Thyroid gland (tissue), 4 donors: ENCODE measurements around the gene B4GALT4. TPM values are rescaled to one million over a fixed set of nuclear protein-coding genes. Genes with fewer than 3 reads are reported as not detected.
"Not testable (repeated sequence)": the region's sequence is repeated elsewhere in the genome, so short reads cannot be mapped to it uniquely, and the experiment has no call there.

Experiments
- DNase-seq, 2 donors: peaks; one replicate each; pipeline ENCODE4 v3.0.0-alpha.2; 2019
- H3K27ac ChIP-seq, 3 donors: fragments of 200-600 bp; sonication (generic); 1 replicate in 2 of 3; 2 replicates in 1 of 3; pipeline ENCODE4 v1.5.1; 2016 to 2019; ENCODE audit warnings: mild to moderate bottlenecking in 1 of 3, moderate library complexity in 1 of 3
- H3K27me3 ChIP-seq: fragments of 200-600 bp; sonication (generic); one replicate; pipeline ENCODE4 v1.5.1; 2019
- H3K36me3 ChIP-seq, 2 donors: fragments of 200-600 bp; sonication (generic); one replicate each; pipeline ENCODE4 v1.5.1; 2016 to 2019
- H3K4me1 ChIP-seq, 2 donors: fragments of 200-600 bp; sonication (generic); one replicate each; pipeline ENCODE4 v1.5.1; 2017 to 2019
- H3K4me3 ChIP-seq, 3 donors: fragments of 200-600 bp; sonication (generic); replicated peaks in 1 of 3; 1 replicate in 2 of 3; 2 replicates in 1 of 3; pipeline ENCODE4 v1.5.1; 2016; ENCODE audit warnings: mild to moderate bottlenecking in 1 of 3
- H3K9me3 ChIP-seq: fragments of 200-600 bp; sonication (generic); one replicate; pipeline ENCODE4 v1.5.1; 2017
- CTCF ChIP-seq, 6 experiments: fragments of 200-600 bp in 3 of 6; fragments of 450-650 bp in 3 of 6; sonication (generic) in 3 of 6; IDR thresholded peaks; one replicate each; pipeline ENCODE4 v1.5.1; 2016 to 2019; ENCODE audit warnings: antibody characterized with exemption in 6 of 6, mild to moderate bottlenecking in 2 of 6, inconsistent platforms in 1 of 6, moderate library complexity in 1 of 6
- POLR2A ChIP-seq, 2 donors: fragments of 450-650 bp; IDR thresholded peaks; one replicate each; pipeline ENCODE4 v1.6.1; 2017; ENCODE audit warnings: antibody characterized with exemption in 2 of 2, mild to moderate bottlenecking in 2 of 2, moderate library complexity in 1 of 2
- WGBS, 2 donors: methylation state at CpG; one replicate each; pipeline ENCODE4 v1.1.5; 2017; 5-methylcytosine and 5-hydroxymethylcytosine counted together
- intact Hi-C: fragments of 100-400 bp; cut with DNase I; formaldehyde crosslinking; loops from one replicate; pipeline ENCODE4 v1.15.1; 2023
- total RNA-seq, 4 donors: library from RNA; depleted of rRNA; stranded (reverse); fragments of >200 nt; gene quantifications; one replicate each; pipeline ENCODE4 v1.2.3, GENCODE V29; 2016

The B4GALT4 gene
- total RNA-seq, 4 donors from 2014 or later = 18.8 to 23.5 (median 21.3) TPM

DNA sequence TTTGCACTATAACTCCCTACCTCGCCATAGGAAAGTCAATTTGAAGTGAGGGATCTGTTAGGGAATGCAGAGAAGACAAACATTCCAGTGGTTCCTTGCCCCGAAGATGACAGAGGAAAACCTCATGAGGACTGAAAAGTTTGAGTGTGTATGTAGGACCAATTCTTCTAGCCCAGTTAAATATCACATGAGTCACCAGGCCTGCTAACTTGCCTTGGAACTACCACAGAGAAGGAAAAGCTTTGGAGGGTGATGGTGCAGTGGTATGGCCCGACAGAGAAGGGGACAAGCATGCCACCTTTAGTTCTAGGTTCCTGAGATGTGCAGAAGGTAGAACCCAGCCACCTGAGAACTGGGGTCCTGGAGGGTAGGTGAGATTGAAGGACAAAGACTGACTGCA, 69.9 kb downstream of the B4GALT4 start:
- Histone ChIP-seq H3K36me3 (no peaks in the 10 kb centered on the region), H3K27me3 (no peaks in the 10 kb centered on the region), H3K4me1 (no peaks in the 10 kb centered on the region), H3K27ac (no peak overlapping the region), H3K9me3 (no peaks in the 10 kb centered on the region), H3K4me3 (no peak overlapping the region)
- no peak for DNase-seq
- TF ChIP-seq CTCF (IDR thresholded peaks at IDR 0.05) (no peak), POLR2A (IDR thresholded peaks at IDR 0.05) (no peak)
- WGBS, 2 donors = 83 to 86% methylated on average over 3 of the region's 3 CpGs
- intact Hi-C loops = no loop called here

- H3K4me3 ChIP-seq, H3K27me3 ChIP-seq, H3K27ac ChIP-seq, H3K4me1 ChIP-seq, H3K36me3 ChIP-seq, intact Hi-C loops, H3K9me3 ChIP-seq, DNase-seq: not testable (repeated sequence)
- 85 to 91% methylated on average over 9 of the region's 9 CpGs for WGBS, 2 donors
Measured at GRCh38 chr3:119164745-119165144, 75.9 kb downstream of the B4GALT4 start.

Other genes starting within 250 kb of the B4GALT4 start
- gene IGSF11, start 206.0 kb downstream of the B4GALT4 start, total RNA-seq = 1 to 10 TPM in 1 of 4 donors, under 1 TPM in 3; 0.29 to 1.4 (median 0.75) TPM
- under 1 TPM in 1 of 4 donors, not detected in 3; 0.27 TPM for gene TEX55, start 94.7 kb downstream of the B4GALT4 start, total RNA-seq
- gene UPK1B, start 67.3 kb downstream of the B4GALT4 start, total RNA-seq = not detected
- gene ARHGAP31, start 53.5 kb upstream of the B4GALT4 start, total RNA-seq = 10 to 100 TPM; 40.0 to 78.9 (median 55.0) TPM
- 10 to 100 TPM; 48.1 to 84.1 (median 59.8) TPM for gene TMEM39A, start 222.7 kb upstream of the B4GALT4 start, total RNA-seq
- 10 to 100 TPM in 2 of 4 donors, 1 to 10 TPM in 2; 9.4 to 14.2 (median 10.3) TPM for gene POGLUT1, start 228.1 kb upstream of the B4GALT4 start, total RNA-seq